Measurements from ENCODE around the gene EBP. TPM values are rescaled to one million over a fixed set of nuclear protein-coding genes. Genes with fewer than 3 reads are reported as not detected.

EBP gene
- total RNA-seq: 100 to 1,000 TPM; 159 to 164 TPM

DNA sequence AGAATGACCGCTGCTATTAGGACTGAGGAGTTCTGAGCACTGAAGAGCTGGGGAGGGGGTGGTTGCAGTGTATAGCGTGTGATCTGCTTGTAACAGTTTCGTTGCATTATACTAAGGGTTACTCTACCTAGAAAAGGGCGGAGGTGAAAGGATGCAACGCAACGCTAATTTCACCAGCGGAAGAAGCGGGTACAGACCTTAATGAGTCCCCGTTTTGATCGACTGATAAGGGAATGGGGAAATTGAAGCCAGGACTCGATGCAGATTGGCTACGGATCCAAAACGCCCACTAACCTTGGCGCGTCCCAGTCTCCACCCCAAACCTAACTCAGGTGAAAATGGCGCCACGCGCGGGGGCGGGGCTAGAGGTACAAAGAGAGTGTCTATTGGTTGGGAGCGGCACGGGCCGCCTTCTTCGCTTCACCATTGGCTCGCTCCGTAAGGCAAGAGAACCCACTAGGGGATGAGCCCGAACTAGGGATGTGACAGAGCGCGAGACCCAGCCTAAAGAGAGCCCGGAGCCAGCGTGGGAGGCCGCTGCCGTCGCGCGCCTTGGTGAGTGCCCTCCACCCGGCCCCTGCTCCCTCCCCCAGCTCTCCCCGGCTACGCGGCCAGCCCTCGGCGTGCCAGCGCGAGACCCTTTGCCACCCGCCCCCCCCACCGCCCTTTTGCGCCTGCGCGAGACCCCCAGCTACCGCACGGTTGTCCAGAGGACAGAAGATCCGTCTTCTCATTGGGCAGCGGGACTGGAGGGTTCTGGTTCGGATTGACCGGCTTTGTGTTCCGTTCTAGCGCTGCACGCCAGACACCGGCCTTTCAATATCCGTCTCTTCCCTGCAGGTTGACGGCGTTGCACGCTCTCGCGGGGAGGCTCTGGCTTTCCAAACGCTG is at the start of gene EBP:
Gene EBP (plus strand): TSS at position 456 of the 891 bp plus-strand sequence. CDS start 1,964 bp downstream, outside the sequence.
- H3K36me3 Mint-ChIP-seq (ENCODE audit: low read depth): peaks cover 16% of the 10 kb centered on the region
- TF ChIP-seq, protein P1, sequence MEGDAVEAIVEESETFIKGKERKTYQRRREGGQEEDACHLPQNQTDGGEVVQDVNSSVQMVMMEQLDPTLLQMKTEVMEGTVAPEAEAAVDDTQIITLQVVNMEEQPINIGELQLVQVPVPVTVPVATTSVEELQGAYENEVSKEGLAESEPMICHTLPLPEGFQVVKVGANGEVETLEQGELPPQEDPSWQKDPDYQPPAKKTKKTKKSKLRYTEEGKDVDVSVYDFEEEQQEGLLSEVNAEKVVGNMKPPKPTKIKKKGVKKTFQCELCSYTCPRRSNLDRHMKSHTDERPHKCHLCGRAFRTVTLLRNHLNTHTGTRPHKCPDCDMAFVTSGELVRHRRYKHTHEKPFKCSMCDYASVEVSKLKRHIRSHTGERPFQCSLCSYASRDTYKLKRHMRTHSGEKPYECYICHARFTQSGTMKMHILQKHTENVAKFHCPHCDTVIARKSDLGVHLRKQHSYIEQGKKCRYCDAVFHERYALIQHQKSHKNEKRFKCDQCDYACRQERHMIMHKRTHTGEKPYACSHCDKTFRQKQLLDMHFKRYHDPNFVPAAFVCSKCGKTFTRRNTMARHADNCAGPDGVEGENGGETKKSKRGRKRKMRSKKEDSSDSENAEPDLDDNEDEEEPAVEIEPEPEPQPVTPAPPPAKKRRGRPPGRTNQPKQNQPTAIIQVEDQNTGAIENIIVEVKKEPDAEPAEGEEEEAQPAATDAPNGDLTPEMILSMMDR (IDR thresholded peaks at IDR 0.05): no peak
- POLR2A ChIA-PET: interaction anchor here (0.6 to 2.1 kb wide), 4 partner anchors 10 to 719 kb away, joined by 3 to 12 read pairs (median 6); partner anchors contain the start of gene TBC1D25

DNA sequence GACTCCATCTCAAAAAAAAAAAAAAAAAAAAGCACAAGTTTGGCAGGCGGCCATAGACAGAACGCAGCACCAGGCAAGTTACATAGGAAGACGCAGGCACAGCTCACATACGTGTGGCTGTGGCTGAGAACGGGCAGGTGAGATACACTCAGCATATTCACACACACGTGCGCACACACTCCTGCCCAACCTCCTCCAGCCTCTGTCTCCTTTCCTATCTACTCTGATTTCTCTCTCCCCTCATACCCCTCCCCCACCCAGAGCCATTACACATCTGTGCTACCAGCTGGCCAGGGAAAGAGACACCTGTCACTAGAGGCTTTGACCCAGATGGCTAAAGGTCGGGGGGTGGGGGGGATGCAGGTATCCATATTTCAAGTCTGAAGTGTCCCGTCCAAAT is 49.4 kb upstream of the EBP start:
- Mint-ChIP-seq H3K4me1 (ENCODE audit: low read depth) (peaks cover 19% of the 10 kb centered on the region), H3K27me3 (no peaks in the 10 kb centered on the region), H3K27ac (no peak overlapping the region), H3K36me3 (ENCODE audit: low read depth) (peaks cover 14% of the 10 kb centered on the region), H3K4me3 (no peak overlapping the region), H3K9me3 (no peaks in the 10 kb centered on the region)
- DNase-seq (no peak), ATAC-seq (no peak)
- CTCF ChIA-PET: no interaction called here
- TF ChIP-seq, protein P1 (IDR thresholded peaks at IDR 0.05): no peak
- intact Hi-C loops (cut with micrococcal nuclease): no loop called here
- POLR2A ChIA-PET: no interaction called here

More for the DNA sequence above, at the start of gene EBP:
- Mint-ChIP-seq H3K27ac (peak within 1 kb of the TSS; percentile 99), H3K4me3 (peak within 1 kb of the TSS; percentile 91), H3K4me1 (ENCODE audit: low read depth) (peaks cover 32% of the 10 kb centered on the region), H3K27me3 (no peaks in the 10 kb centered on the region), H3K9me3 (no peaks in the 10 kb centered on the region)
- ATAC-seq: peak; percentile 92
- intact Hi-C loops (cut with micrococcal nuclease): no loop called here
- CTCF ChIA-PET: no interaction called here
- DNase-seq: peak; percentile 98

DNA sequence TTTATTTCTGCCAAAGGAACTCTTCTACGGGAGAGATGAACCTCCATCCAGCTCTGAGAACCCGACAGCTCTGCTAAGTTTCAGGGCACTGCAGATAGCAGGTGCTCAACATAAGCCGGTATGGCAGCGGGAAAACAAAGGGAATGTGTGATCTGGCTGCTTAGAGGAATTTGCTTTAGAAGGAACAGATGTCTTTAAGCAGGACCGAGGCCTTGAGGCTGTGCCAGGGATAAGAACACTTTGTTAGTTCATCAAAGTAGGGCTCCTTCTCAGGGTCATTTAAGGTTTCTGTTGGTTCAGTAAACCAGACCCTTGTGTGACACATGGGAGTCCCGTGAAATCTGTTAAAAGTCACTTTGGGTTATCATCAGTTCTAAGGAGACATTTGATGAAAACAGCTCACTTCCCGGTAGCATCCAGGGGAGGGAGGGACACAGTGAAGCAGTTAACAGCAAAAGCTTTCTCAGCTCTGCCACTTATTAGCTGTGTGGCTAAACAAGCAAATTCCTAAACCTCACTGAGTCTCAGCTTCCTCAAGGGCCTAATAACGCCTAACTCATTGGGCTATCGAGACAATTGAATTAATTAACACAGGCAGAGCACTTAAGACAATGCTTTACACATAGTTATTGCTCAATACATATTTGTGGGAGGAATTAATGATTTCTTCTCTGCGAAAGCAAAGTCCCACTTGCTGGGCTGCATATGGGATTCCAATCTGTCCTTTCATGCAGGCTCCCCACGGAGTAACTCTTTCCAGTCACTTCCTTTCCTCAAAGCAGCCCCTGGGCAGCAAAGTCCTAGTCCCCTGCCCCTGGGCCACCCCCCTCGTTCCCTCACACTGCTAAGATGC is 48.5 kb upstream of the EBP start:
- CTCF ChIA-PET: no interaction called here
- POLR2A ChIA-PET: no interaction called here
- peaks cover 15% of the 10 kb centered on the region for H3K36me3 Mint-ChIP-seq (ENCODE audit: low read depth)
- H3K27ac Mint-ChIP-seq: no peak overlapping the region
- H3K4me1 Mint-ChIP-seq (ENCODE audit: low read depth): peaks cover 25% of the 10 kb centered on the region
- TF ChIP-seq, protein P1 (IDR thresholded peaks at IDR 0.05): no peak
- intact Hi-C loops (cut with micrococcal nuclease): no loop called here
- no peak overlapping the region for H3K4me3 Mint-ChIP-seq
- no peaks in the 10 kb centered on the region for H3K9me3 Mint-ChIP-seq
- no peak for DNase-seq
- no peak for ATAC-seq
- H3K27me3 Mint-ChIP-seq: no peaks in the 10 kb centered on the region

DNA sequence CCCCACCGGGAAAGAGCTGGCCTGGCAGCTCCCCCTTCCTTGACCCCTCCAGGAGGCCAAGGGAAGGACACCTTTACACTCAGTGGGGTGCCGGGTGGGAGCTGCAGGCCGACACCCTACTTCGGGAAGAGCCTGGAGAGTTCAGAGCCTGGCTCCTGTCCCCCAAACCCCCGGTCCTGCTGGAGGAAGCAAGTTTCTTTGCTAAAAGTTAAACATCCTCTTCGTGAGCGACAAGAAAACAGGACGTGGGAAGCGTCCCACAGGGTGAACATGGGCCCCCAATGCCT is 48.0 kb upstream of the EBP start:
- ATAC-seq: no peak
- H3K9me3 Mint-ChIP-seq: no peaks in the 10 kb centered on the region
- ChIA-PET CTCF (no interaction called here), POLR2A (no interaction called here)
- TF ChIP-seq, protein P1 (IDR thresholded peaks at IDR 0.05): no peak
- no peak for DNase-seq
- H3K27ac Mint-ChIP-seq: no peak overlapping the region
- no peaks in the 10 kb centered on the region for H3K27me3 Mint-ChIP-seq
- H3K4me1 Mint-ChIP-seq (ENCODE audit: low read depth): peaks cover 29% of the 10 kb centered on the region
- H3K36me3 Mint-ChIP-seq (ENCODE audit: low read depth): peaks cover 19% of the 10 kb centered on the region
- intact Hi-C loops (cut with micrococcal nuclease): no loop called here
- H3K4me3 Mint-ChIP-seq: no peak overlapping the region

Measured in activated CD8-positive, alpha-beta T cell treated with anti-CD3 and anti-CD28 coated beads for 36 hours (primary cell).